ENCODE results near the gene POLR2I. TPM values are rescaled to one million over a fixed set of nuclear protein-coding genes. Genes with fewer than 3 reads are reported as not detected.

The POLR2I gene
- total and polyA plus RNA-seq, 2 of the 13 experiments (the other 11 are each of a cell fraction or from before 2014, with no cell fraction given): 40.5 to 104 TPM

DNA sequence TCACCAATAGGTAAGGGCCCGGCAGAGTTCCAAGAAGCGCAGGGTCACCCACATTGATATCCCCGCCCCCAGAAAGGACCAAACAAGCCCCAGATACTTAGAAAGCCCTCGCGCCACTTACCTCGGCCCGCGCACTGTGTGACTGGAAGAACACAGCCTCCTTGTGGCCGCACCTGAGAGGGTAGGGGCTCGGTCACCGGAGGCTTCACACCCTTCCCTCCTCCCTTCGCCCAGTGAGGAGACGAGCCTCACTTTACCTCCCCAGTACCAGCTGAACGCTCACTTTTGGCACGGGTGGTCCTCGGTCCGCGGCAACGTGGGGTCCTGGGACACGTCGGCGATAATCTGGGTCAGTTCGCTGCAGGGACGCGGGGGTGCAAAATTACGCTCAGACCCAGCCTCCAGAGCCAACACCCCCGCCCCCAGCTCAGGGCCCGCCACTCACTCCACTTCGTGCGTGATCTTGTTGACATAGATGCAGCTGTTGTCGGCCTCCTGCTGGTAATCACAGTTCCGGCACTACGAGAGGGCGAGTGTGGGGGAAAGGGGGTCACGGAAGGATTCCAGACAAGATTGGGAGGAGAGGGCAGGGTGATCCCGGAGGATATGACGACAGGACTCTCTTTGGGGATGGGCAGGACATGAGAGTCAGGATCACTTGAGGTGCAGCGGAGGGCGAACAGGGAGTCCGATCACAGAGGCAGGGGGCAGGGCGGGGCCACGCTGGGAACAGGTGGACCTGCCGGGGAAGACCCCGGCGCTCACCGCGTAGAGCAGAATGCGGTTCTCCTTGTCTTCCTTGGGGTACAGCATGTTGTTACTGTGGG, 568 bp downstream of the POLR2I start (continued):
- TF ChIP-seq, protein P1, sequence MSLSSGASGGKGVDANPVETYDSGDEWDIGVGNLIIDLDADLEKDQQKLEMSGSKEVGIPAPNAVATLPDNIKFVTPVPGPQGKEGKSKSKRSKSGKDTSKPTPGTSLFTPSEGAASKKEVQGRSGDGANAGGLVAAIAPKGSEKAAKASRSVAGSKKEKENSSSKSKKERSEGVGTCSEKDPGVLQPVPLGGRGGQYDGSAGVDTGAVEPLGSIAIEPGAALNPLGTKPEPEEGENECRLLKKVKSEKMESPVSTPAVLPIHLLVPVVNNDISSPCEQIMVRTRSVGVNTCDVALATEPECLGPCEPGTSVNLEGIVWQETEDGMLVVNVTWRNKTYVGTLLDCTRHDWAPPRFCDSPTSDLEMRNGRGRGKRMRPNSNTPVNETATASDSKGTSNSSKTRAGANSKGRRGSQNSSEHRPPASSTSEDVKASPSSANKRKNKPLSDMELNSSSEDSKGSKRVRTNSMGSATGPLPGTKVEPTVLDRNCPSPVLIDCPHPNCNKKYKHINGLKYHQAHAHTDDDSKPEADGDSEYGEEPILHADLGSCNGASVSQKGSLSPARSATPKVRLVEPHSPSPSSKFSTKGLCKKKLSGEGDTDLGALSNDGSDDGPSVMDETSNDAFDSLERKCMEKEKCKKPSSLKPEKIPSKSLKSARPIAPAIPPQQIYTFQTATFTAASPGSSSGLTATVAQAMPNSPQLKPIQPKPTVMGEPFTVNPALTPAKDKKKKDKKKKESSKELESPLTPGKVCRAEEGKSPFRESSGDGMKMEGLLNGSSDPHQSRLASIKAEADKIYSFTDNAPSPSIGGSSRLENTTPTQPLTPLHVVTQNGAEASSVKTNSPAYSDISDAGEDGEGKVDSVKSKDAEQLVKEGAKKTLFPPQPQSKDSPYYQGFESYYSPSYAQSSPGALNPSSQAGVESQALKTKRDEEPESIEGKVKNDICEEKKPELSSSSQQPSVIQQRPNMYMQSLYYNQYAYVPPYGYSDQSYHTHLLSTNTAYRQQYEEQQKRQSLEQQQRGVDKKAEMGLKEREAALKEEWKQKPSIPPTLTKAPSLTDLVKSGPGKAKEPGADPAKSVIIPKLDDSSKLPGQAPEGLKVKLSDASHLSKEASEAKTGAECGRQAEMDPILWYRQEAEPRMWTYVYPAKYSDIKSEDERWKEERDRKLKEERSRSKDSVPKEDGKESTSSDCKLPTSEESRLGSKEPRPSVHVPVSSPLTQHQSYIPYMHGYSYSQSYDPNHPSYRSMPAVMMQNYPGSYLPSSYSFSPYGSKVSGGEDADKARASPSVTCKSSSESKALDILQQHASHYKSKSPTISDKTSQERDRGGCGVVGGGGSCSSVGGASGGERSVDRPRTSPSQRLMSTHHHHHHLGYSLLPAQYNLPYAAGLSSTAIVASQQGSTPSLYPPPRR (CRISPR knock-in tag; IDR thresholded peaks at IDR 0.05; ENCODE audit: borderline replicate concordance): no peak
- TF ChIP-seq ZFP82 (CRISPR knock-in tag; IDR thresholded peaks at IDR 0.05; ENCODE audit: borderline replicate concordance): peak; percentile 18; the same call in 1 of the 2 replicates
- TF ChIP-seq, protein P2, sequence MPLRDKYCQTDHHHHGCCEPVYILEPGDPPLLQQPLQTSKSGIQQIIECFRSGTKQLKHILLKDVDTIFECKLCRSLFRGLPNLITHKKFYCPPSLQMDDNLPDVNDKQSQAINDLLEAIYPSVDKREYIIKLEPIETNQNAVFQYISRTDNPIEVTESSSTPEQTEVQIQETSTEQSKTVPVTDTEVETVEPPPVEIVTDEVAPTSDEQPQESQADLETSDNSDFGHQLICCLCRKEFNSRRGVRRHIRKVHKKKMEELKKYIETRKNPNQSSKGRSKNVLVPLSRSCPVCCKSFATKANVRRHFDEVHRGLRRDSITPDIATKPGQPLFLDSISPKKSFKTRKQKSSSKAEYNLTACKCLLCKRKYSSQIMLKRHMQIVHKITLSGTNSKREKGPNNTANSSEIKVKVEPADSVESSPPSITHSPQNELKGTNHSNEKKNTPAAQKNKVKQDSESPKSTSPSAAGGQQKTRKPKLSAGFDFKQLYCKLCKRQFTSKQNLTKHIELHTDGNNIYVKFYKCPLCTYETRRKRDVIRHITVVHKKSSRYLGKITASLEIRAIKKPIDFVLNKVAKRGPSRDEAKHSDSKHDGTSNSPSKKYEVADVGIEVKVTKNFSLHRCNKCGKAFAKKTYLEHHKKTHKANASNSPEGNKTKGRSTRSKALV (CRISPR knock-in tag; IDR thresholded peaks at IDR 0.05): no peak
- TF ChIP-seq FOXA1 (IDR thresholded peaks at IDR 0.05): no peak
- peak; percentile 50; the same call in 1 of the 2 replicates for TF ChIP-seq FOXA1 (CRISPR knock-in tag; IDR thresholded peaks at IDR 0.05)
- TF ChIP-seq, protein P3, sequence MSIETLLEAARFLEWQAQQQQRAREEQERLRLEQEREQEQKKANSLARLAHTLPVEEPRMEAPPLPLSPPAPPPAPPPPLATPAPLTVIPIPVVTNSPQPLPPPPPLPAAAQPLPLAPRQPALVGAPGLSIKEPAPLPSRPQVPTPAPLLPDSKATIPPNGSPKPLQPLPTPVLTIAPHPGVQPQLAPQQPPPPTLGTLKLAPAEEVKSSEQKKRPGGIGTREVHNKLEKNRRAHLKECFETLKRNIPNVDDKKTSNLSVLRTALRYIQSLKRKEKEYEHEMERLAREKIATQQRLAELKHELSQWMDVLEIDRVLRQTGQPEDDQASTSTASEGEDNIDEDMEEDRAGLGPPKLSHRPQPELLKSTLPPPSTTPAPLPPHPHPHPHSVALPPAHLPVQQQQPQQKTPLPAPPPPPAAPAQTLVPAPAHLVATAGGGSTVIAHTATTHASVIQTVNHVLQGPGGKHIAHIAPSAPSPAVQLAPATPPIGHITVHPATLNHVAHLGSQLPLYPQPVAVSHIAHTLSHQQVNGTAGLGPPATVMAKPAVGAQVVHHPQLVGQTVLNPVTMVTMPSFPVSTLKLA (IDR thresholded peaks at IDR 0.05): no peak
- TF ChIP-seq, protein P4, sequence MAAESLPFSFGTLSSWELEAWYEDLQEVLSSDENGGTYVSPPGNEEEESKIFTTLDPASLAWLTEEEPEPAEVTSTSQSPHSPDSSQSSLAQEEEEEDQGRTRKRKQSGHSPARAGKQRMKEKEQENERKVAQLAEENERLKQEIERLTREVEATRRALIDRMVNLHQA (CRISPR knock-in tag; IDR thresholded peaks at IDR 0.05): no peak
- TF ChIP-seq ETV5 (CRISPR knock-in tag; IDR thresholded peaks at IDR 0.05; ENCODE audit: borderline replicate concordance): 0 out of 2 replicates have a peak, but pooled peaks have one; percentile 13
- TF ChIP-seq ZNF597 (CRISPR knock-in tag; IDR thresholded peaks at IDR 0.05): no peak
- TF ChIP-seq MIER2 (CRISPR knock-in tag; IDR thresholded peaks at IDR 0.05): no peak
- TF ChIP-seq SCMH1 (CRISPR knock-in tag; IDR thresholded peaks at IDR 0.05; ENCODE audit: borderline replicate concordance): no peak
- TF ChIP-seq ZNF180 (CRISPR knock-in tag; IDR thresholded peaks at IDR 0.05; ENCODE audit: borderline replicate concordance, low read depth): no peak; the same call in 1 of the 2 replicates
- peak; percentile 8; the same call in 1 of the 2 replicates for TF ChIP-seq PCBP1 (IDR thresholded peaks at IDR 0.05; ENCODE audit: borderline replicate concordance, low read depth, low read length)
- TF ChIP-seq SMAD1 (CRISPR knock-in tag; IDR thresholded peaks at IDR 0.05; ENCODE audit: borderline replicate concordance, low read depth): peak; percentile 86; the same call in 1 of the 2 replicates
- TF ChIP-seq, protein P5, sequence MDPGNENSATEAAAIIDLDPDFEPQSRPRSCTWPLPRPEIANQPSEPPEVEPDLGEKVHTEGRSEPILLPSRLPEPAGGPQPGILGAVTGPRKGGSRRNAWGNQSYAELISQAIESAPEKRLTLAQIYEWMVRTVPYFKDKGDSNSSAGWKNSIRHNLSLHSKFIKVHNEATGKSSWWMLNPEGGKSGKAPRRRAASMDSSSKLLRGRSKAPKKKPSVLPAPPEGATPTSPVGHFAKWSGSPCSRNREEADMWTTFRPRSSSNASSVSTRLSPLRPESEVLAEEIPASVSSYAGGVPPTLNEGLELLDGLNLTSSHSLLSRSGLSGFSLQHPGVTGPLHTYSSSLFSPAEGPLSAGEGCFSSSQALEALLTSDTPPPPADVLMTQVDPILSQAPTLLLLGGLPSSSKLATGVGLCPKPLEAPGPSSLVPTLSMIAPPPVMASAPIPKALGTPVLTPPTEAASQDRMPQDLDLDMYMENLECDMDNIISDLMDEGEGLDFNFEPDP (CRISPR knock-in tag; conservative IDR thresholded peaks at IDR 0.05): no peak
